SU-DHL-6 (cell line): ENCODE results near the gene PLCH1.

ENCODE experiments used
- H2AFZ ChIP-seq: fragments of 200-600 bp; sonication (generic); 2 replicates; pipeline ENCODE4 v1.6.1; 2014; ENCODE audit warnings: low read depth, mild to moderate bottlenecking, moderate library complexity, mixed read lengths, antibody characterized with exemption, low read length; ENCODE audit not compliant: severe bottlenecking
- H3F3A ChIP-seq: fragments of 200-600 bp; shearing (Covaris generic); 2 replicates; pipeline ENCODE4 v1.6.0; 2016; ENCODE audit warnings: antibody characterized with exemption, mild to moderate bottlenecking; ENCODE audit not compliant: insufficient read depth
- H3K27ac ChIP-seq: fragments of 200-600 bp; sonication (generic); 2 replicates; pipeline ENCODE4 v1.5.1; 2016; ENCODE audit warnings: low read depth, mild to moderate bottlenecking, low read length, moderate library complexity, mixed read lengths
- H3K27me3 ChIP-seq: fragments of 200-600 bp; sonication (generic), shearing (Covaris generic); 2 replicates; pipeline ENCODE4 v1.6.0; 2014; ENCODE audit warnings: mild to moderate bottlenecking, low read length
- H3K36me3 ChIP-seq: fragments of 200-600 bp; sonication (generic); 2 replicates; pipeline ENCODE4 v1.6.1; 2014; ENCODE audit warnings: mild to moderate bottlenecking, low read length, mixed read lengths
- H3K4me2 ChIP-seq: fragments of 300-600, 200-600 bp; shearing (Covaris generic), sonication (generic); 2 replicates; pipeline ENCODE4 v1.6.0; 2014; ENCODE audit warnings: low read length, low read depth, mild to moderate bottlenecking; ENCODE audit not compliant: poor library complexity, severe bottlenecking
- H3K4me3 ChIP-seq: fragments of 200-600 bp; sonication (generic); 2 replicates; pipeline ENCODE4 v1.5.1; 2014; ENCODE audit warnings: antibody characterized with exemption, low read length, mild to moderate bottlenecking, mixed read lengths; ENCODE audit not compliant: insufficient read depth, poor library complexity, severe bottlenecking
- H3K79me2 ChIP-seq: fragments of 200-600 bp; sonication (generic); 2 replicates; pipeline ENCODE4 v1.6.1; 2014; ENCODE audit warnings: mild to moderate bottlenecking, low read length, moderate library complexity; ENCODE audit not compliant: insufficient read depth
- H3K9ac ChIP-seq: fragments of 200-600 bp; sonication (generic); 2 replicates; pipeline ENCODE4 v1.7.0; 2014; ENCODE audit warnings: mild to moderate bottlenecking, low read length
- H3K9me2 ChIP-seq: fragments of 200-600 bp; sonication (generic); replicated peaks from 2 replicates; pipeline ENCODE4 v1.6.1; 2014; ENCODE audit warnings: low read length; ENCODE audit not compliant: insufficient read depth
- H3K9me3 ChIP-seq: fragments of 200-600 bp; sonication (generic); 2 replicates; pipeline ENCODE4 v1.6.1; 2014; ENCODE audit warnings: low read length, mixed read lengths; ENCODE audit not compliant: insufficient read depth
- H4K20me1 ChIP-seq: fragments of 200-600 bp; sonication (generic); 2 replicates; pipeline ENCODE4 v1.6.1; 2014; ENCODE audit warnings: low read depth, mild to moderate bottlenecking, antibody characterized with exemption, low read length, moderate library complexity, mixed read lengths
- CTCF ChIP-seq: fragments of 200-600 bp; sonication (generic); IDR thresholded peaks from one replicate; pipeline ENCODE4 v1.5.1; 2017; ENCODE audit warnings: antibody characterized with exemption, mild to moderate bottlenecking, low read length, moderate library complexity; ENCODE audit not compliant: insufficient read depth, poor library complexity, severe bottlenecking
- EZH2phosphoT487 ChIP-seq: fragments of 200-600 bp; sonication (generic), shearing (Covaris generic); conservative IDR thresholded peaks from 2 replicates; pipeline ENCODE4 v1.6.1; 2018; ENCODE audit warnings: mild to moderate bottlenecking, antibody characterized with exemption, low read length, moderate library complexity, mixed read lengths

PLCH1 gene

GRCh38 chr3:155744626-155745324 lies at the start of gene PLCH1:
Gene PLCH1 (minus strand): TSS chr3:155745071. CDS start chr3:155704224, 40,847 bp downstream.
- H2AFZ ChIP-seq: peak within 1 kb of the TSS; percentile 96
- no peaks in the 10 kb centered on the region for H3K9me3 ChIP-seq
- H3F3A ChIP-seq: no peaks in the 10 kb centered on the region
- H3K36me3 ChIP-seq: no peaks in the 10 kb centered on the region
- H3K79me2 ChIP-seq: no peaks in the 10 kb centered on the region
- no peak within 1 kb of the TSS for H3K27ac ChIP-seq
- H3K9ac ChIP-seq: peak within 1 kb of the TSS; percentile 53
- peak within 1 kb of the TSS; percentile 61 for H3K4me3 ChIP-seq
- no peaks in the 10 kb centered on the region for H3K9me2 ChIP-seq
- H3K4me2 ChIP-seq: peak within 1 kb of the TSS; percentile 90
- TF ChIP-seq EZH2phosphoT487: no peak
- TF ChIP-seq CTCF: no peak
- no peaks in the 10 kb centered on the region for H4K20me1 ChIP-seq
- H3K27me3 ChIP-seq: no peaks in the 10 kb centered on the region

GRCh38 chr3:155792532-155792931 lies 47.7 kb upstream of the PLCH1 start:
- no peaks in the 10 kb centered on the region for H4K20me1 ChIP-seq
- H3K79me2 ChIP-seq: no peaks in the 10 kb centered on the region
- H3K9me2 ChIP-seq: no peaks in the 10 kb centered on the region
- H3K4me3 ChIP-seq: no peak overlapping the region
- TF ChIP-seq EZH2phosphoT487 (no peak), CTCF (no peak)
- no peak overlapping the region for H3K27ac ChIP-seq
- no peak overlapping the region for H3K9ac ChIP-seq
- H3K9me3 ChIP-seq: no peaks in the 10 kb centered on the region
- H3F3A ChIP-seq: no peaks in the 10 kb centered on the region
- no peaks in the 10 kb centered on the region for H3K36me3 ChIP-seq
- H2AFZ ChIP-seq: no peak overlapping the region
- no peaks in the 10 kb centered on the region for H3K27me3 ChIP-seq
- H3K4me2 ChIP-seq: no peak overlapping the region

GRCh38 chr3:155791190-155791589 lies 46.3 kb upstream of the PLCH1 start:
- Histone ChIP-seq H3F3A (no peaks in the 10 kb centered on the region), H3K4me2 (no peak overlapping the region), H3K36me3 (no peaks in the 10 kb centered on the region), H3K9me3 (no peaks in the 10 kb centered on the region), H3K27me3 (no peaks in the 10 kb centered on the region), H4K20me1 (no peaks in the 10 kb centered on the region), H3K9ac (no peak overlapping the region), H3K4me3 (no peak overlapping the region), H3K9me2 (no peaks in the 10 kb centered on the region), H3K79me2 (no peaks in the 10 kb centered on the region), H2AFZ (no peak overlapping the region), H3K27ac (no peak overlapping the region)
- TF ChIP-seq CTCF: no peak
